ENCODE data around the gene PDHA1.

Gene PDHA1

GRCh38 chrX:19373351-19373891 lies 29.7 kb downstream of the PDHA1 start:
- no peak for TF ChIP-seq CTCF (IDR thresholded peaks at IDR 0.05; ENCODE audit: extremely low read depth, missing control alignments)
- DNase-seq (ENCODE audit: low spot score), result no peak

- no peak for DNase-seq (ENCODE audit: low spot score)
- no peak for TF ChIP-seq CTCF (IDR thresholded peaks at IDR 0.05; ENCODE audit: extremely low read depth, missing control alignments)
These were observed 31.8 kb downstream of the PDHA1 start for GRCh38 chrX:19375546-19375945.

GRCh38 chrX:19377799-19378198 lies 34.1 kb downstream of the PDHA1 start:
- no peak for DNase-seq (ENCODE audit: low spot score)

GRCh38 chrX:19381326-19381725 lies 37.6 kb downstream of the PDHA1 start:
- no peak for DNase-seq (ENCODE audit: low spot score)
- no peak for TF ChIP-seq CTCF (IDR thresholded peaks at IDR 0.05; ENCODE audit: extremely low read depth, missing control alignments)

More at GRCh38 chrX:19377799-19378198, 34.1 kb downstream of the PDHA1 start:
- TF ChIP-seq CTCF (IDR thresholded peaks at IDR 0.05; ENCODE audit: extremely low read depth, missing control alignments), result no peak

- peak; percentile 58 for DNase-seq (ENCODE audit: low spot score)
- peak; percentile 56 for TF ChIP-seq CTCF (IDR thresholded peaks at IDR 0.05; ENCODE audit: extremely low read depth, missing control alignments)
These were observed 38.9 kb downstream of the PDHA1 start for GRCh38 chrX:19382555-19383145.

- TF ChIP-seq CTCF (IDR thresholded peaks at IDR 0.05; ENCODE audit: extremely low read depth, missing control alignments), result no peak
These were observed 43.0 kb downstream of the PDHA1 start for GRCh38 chrX:19386679-19387078.

GRCh38 chrX:19388064-19388679 lies 44.4 kb downstream of the PDHA1 start:
- DNase-seq (ENCODE audit: low spot score), result no peak
- no peak for TF ChIP-seq CTCF (IDR thresholded peaks at IDR 0.05; ENCODE audit: extremely low read depth, missing control alignments)

More at GRCh38 chrX:19386679-19387078, 43.0 kb downstream of the PDHA1 start:
- DNase-seq (ENCODE audit: low spot score), result no peak

Measured in GM20000 (cell line).